HFF-Myc (cell line): Measurements from ENCODE around the gene PTCD2.

Source experiments
- DNase-seq: peaks from one replicate; pipeline ENCODE4 v3.0.0-alpha.2; 2011; ENCODE audit warnings: low read depth; ENCODE audit errors: extremely low read depth
- H3K4me3 ChIP-seq: replicated peaks from 2 replicates; pipeline ENCODE4 v1.5.1; 2011; ENCODE audit warnings: low read depth, mild to moderate bottlenecking, control low read depth, low read length
- TF ChIP-seq, protein P1 (sequence below): IDR thresholded peaks from 2 replicates; pipeline ENCODE4 v1.5.1; 2012; ENCODE audit warnings: mild to moderate bottlenecking, low read depth, low read length, control low read depth; ENCODE audit errors: missing control alignments

The PTCD2 gene

DNA sequence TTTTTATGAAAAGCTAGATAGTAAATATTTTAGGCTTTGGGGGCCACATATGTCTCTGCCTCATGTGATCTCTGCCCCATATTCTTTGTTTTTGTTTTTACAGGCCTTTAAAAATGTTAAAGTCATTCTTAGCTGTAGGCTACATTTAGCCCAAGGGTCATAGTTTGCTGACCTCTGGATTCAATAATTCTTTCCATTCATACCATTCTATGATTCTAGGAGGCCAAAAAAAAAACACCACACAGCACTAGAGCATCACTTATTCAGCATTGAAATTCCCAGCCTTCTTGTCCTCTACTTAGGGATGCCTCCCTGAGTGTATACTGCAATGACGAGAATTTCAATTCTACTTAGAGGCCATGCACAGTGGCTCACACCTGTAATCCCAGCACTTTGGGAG is 17.0 kb downstream of the PTCD2 start:
- no peak for DNase-seq
- TF ChIP-seq, protein P1, sequence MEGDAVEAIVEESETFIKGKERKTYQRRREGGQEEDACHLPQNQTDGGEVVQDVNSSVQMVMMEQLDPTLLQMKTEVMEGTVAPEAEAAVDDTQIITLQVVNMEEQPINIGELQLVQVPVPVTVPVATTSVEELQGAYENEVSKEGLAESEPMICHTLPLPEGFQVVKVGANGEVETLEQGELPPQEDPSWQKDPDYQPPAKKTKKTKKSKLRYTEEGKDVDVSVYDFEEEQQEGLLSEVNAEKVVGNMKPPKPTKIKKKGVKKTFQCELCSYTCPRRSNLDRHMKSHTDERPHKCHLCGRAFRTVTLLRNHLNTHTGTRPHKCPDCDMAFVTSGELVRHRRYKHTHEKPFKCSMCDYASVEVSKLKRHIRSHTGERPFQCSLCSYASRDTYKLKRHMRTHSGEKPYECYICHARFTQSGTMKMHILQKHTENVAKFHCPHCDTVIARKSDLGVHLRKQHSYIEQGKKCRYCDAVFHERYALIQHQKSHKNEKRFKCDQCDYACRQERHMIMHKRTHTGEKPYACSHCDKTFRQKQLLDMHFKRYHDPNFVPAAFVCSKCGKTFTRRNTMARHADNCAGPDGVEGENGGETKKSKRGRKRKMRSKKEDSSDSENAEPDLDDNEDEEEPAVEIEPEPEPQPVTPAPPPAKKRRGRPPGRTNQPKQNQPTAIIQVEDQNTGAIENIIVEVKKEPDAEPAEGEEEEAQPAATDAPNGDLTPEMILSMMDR = no peak
- H3K4me3 ChIP-seq = no peak overlapping the region

DNA sequence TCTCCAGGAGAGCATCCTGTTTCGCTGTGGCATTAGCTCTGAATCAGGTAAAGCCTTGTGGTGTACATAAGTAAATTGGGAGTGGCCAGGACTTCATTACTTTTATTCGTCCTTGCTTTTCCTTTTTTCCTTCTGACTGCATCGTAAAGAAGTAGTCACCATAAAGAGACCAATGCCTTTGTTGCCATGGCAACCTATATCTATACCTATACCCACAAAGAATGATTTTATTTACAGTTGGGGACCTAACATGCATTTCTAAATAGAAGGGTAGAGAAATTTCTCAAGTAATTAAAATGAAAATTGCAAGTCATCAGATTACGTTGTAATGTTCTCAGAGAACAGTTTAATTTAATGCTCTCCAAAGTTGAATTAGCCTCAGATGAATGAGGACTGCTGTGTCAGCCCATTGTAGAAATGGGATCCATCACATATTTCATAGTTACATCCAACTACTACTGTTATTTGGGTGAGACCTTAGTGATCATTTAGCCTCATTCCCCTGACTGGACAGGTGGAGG is 18.6 kb downstream of the PTCD2 start:
- TF ChIP-seq, protein P1 = no peak
- no peak overlapping the region for H3K4me3 ChIP-seq
- no peak for DNase-seq

DNA sequence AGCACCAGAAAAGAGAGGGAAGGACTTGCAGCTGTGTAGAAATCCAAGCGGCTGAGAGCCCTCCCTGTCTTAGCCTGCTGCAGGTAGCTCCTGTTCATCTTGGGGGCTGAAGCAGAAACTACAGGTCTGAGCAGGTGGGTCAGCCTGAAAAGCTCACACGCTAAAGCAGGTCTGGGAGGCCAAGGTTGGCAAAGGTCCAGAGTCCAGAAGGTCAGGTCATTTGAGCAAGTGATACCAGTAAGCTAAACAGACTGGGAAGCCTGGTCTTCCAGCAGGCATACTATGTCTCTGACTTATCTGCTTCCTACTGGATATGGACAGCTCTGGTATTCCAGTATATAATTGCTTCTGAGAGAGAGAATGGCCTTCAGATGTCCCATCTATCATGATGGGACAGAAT is 26.2 kb downstream of the PTCD2 start:
- TF ChIP-seq, protein P1 = no peak
- H3K4me3 ChIP-seq = no peak overlapping the region
- DNase-seq = no peak

DNA sequence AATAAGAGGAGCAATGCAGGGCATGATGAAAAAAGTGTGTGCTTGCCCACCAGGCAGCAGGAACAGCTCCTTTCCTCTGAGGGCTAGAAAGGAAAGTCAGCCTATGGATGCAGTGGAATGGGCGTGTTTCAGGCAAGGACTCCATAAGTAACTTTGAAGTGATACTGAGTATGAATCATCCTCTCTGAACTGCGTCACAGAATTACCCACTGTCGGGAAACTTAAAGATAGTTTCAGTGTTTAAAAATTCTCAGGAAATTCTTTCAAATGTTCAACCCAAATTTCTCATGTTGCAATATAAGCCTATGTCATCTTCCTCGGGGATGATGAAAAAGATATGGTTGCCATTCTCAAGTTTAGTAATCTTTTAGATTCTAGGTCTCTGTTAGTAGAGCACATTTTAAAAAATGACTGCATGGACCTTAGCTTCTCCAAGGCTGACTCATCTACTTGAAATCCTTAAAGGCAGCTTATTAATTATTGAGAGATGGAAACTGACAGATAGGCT is 27.7 kb downstream of the PTCD2 start:
- DNase-seq = peak; percentile 72
- TF ChIP-seq, protein P1 = no peak
- no peak overlapping the region for H3K4me3 ChIP-seq

DNA sequence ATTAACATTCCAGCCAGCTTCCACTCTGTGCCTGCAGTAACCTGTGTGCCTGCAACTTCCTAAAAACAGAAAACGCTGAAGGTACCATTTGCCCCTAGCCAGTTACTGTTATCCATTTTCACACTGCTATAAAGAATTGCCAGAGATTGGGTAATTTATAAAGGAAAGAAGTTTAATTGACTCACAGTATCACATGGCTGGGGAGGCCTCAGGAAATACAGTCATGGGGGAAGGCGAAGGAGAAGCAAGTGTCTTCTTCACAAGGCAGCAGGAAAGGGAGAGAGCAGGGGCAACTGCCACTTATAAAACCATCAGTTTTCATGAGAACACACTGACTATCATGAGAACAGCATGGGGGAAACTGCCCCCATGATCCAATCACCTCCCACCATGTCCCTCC is 31.2 kb downstream of the PTCD2 start:
- H3K4me3 ChIP-seq = no peak overlapping the region
- TF ChIP-seq, protein P1 = no peak
- DNase-seq = no peak

DNA sequence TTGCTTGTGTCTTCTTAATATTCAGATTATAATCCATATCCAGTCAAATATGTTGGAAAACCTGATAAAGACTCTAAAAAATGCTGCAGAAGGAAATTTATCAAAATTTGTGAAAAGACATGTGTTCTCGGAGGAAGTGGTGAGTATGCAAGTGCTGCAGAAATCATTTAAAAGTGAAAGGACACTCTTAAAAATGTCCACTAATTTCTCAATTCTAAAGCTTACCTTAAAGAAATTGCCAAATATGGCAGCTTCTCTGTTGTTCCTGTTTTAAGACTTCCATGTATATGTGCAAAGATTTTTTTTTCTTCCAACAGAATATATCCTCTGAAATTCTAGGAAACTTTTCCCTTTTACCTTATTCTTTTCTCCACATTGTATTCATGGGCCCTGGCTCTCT is 32.4 kb downstream of the PTCD2 start:
- no peak for DNase-seq
- TF ChIP-seq, protein P1 = no peak
- H3K4me3 ChIP-seq = no peak overlapping the region

DNA sequence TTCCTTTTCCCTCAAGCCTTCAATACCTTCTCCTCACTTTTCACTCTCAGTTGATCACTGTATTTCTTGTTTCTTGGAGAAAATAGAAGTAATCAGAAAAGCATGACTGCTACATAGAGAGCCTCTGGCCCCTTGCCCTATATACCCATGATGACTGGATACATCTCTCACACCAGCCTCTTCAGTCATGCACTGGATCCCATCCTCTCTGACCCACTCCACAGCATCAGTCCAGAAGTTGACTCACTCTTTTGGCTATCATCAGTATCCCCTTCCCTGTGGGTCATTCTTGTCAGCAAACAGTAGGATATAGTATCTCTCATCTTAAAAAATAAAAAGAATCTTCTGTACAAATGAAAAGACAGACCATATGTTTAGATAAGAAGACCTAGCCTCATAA is 32.9 kb downstream of the PTCD2 start:
- no peak overlapping the region for H3K4me3 ChIP-seq
- TF ChIP-seq, protein P1 = no peak
- no peak for DNase-seq
